GM19193 (cell line): Measurements from ENCODE around the gene S100A9.
A peak's percentile ranks its signal among the peaks of the same experiment; 100 is the strongest.

Experiments used
- POLR2A ChIP-seq: IDR thresholded peaks from 4 replicates; pipeline ENCODE4 v1.6.1; 2011; ENCODE audit not compliant: insufficient read depth, insufficient read length; ENCODE audit errors: extremely low read depth

The S100A9 gene

GRCh38 chr1:153343040-153343681 is 14.5 kb upstream of the S100A9 start:
- no peak for TF ChIP-seq POLR2A

- TF ChIP-seq POLR2A, result peak; percentile 19
Measured at GRCh38 chr1:153343811-153344717, 13.6 kb upstream of the S100A9 start.

- no peak for TF ChIP-seq POLR2A
Measured at GRCh38 chr1:153344718-153345025, 13.0 kb upstream of the S100A9 start.

- TF ChIP-seq POLR2A, result no peak
Measured at GRCh38 chr1:153345187-153346076, 12.2 kb upstream of the S100A9 start.

- TF ChIP-seq POLR2A, result no peak
Measured at GRCh38 chr1:153346077-153346723, 11.5 kb upstream of the S100A9 start.

- no peak for TF ChIP-seq POLR2A
Measured at GRCh38 chr1:153347856-153348255, 9.8 kb upstream of the S100A9 start.

GRCh38 chr1:153348511-153349362 is 8.9 kb upstream of the S100A9 start, which contains the start of gene PGLYRP4:
Gene PGLYRP4 (minus strand): TSS chr1:153348841. CDS start chr1:153347932, 909 bp downstream.
- no peak for TF ChIP-seq POLR2A

- no peak for TF ChIP-seq POLR2A
Measured at GRCh38 chr1:153349363-153350320, 8.0 kb upstream of the S100A9 start.

GRCh38 chr1:153350321-153350957 is 7.2 kb upstream of the S100A9 start:
- no peak for TF ChIP-seq POLR2A

GRCh38 chr1:153352523-153352922 is 5.1 kb upstream of the S100A9 start:
- TF ChIP-seq POLR2A, result no peak

- TF ChIP-seq POLR2A, result no peak
Measured at GRCh38 chr1:153353226-153353947, 4.3 kb upstream of the S100A9 start.
